GM18858 (cell line): ENCODE results near the gene NID2.

Source experiments
- ATAC-seq: cut with Tn5 transposase; IDR thresholded peaks from one replicate; pipeline ENCODE4 v1.9.1; 2021; ENCODE audit not compliant: unreplicated experiment

The NID2 gene

GRCh38 chr14:52080808-52081755 lies 12.2 kb upstream of the NID2 start:
- ATAC-seq = no peak

- ATAC-seq = no peak
Observed at GRCh38 chr14:52080158-52080800, 11.4 kb upstream of the NID2 start.

DNA sequence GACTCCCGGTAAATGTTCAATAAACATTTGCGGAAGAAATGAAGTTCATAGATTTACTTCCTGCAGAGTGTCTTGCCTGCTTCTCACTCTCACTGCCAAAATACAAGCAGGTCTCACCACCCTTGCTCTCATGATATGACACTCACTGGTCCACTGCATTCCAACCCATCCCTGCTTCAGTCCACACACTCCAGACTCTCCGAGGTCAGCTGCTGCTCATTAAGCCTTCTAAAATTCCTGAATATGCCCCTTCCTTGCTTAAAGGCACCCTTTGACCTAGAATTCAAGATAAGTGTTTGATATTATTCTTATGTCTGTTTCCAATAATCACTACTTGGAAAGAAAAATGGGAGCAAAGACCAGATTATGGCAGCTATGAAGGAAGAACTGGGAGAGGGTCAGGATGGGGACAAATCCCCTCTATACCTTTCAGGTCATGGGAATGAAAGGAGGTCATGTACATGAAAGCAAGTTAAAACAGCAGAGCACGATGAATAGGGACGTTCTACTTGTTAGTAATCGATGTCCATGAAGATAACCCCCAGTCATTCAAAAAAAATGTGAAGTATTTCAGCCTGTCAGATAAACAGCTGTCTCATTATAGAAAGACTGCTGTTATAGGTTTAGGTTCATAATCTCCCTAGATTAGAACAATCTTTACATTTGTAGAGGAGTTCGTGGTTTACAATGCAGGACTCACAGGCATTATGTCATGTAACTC lies 10.5 kb upstream of the NID2 start:
- no peak for ATAC-seq

GRCh38 chr14:52078721-52079120 lies 9.9 kb upstream of the NID2 start:
- ATAC-seq = no peak

DNA sequence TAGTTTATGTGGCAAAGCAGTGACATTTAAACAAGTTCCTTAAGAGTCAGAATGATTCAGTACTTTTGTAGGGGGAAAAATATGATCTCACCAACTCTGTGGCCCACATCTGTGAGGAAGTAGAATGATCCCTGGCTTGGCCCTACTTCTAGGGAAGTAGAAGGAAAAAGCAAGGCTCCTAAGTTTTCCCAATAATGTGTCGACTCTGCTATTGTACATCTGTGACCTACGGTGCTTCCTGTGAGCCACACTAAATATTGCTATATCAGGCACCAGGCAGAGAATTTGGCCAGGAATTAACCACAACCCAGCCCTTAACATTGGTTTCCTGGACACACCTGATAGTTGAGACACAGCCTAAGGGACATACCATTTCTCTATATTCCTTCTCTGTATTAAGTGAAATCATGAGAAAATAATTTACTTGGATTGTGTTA lies 9.3 kb upstream of the NID2 start:
- no peak for ATAC-seq

DNA sequence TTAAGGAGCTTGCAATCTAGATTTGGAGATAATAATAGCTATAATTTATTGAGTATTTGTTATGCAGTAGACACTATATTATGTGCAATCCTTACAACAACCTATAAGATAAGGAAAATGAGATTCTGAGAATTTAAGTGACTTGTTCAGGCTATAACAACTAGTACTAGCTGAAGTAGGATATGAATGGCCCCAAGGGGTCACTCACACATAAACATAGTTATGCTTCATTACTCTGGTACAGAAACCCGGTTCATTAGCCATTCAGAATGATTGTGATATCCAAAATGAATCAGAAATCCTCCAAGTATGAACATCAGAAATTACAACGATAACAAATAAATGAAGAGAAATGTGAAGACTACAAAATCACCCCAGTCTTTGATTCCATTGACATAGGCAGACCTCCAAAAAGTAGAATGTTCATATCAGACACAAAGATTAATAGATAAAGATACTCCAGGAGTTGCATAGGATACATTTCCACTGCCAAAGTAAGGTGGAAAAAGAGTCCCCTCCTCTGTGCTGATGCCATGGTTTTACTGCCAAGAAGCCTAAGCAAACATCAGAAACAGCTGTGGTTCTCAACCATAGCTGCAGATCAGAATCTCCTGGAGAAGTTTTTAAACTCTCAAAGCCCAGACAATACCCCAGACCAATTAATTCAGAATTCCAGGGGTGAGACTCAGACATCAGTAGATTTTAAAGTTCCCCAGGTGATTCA lies 8.6 kb upstream of the NID2 start:
- no peak for ATAC-seq

GRCh38 chr14:52076334-52076733 lies 7.5 kb upstream of the NID2 start:
- ATAC-seq = no peak

GRCh38 chr14:52075371-52075770 lies 6.5 kb upstream of the NID2 start:
- no peak for ATAC-seq

DNA sequence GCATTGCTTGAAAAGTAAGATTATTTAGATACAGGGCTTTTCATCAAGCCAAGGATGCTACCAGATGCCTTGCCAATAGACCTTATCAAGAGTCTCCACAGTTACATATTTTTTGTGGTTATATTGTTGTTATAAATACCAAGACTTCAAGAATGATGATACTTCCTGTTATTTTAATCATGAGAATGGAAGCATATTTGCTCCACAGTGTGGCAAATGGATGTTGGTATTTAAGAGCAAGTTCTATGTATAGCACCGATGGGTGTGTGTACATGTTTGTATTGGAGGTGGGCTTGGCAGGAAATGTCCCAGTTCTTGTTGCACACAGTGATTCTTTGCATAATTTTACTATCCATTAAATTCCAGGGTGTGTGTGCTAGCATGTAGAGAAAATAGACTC lies 4.4 kb upstream of the NID2 start:
- ATAC-seq = no peak

GRCh38 chr14:52072266-52072780 lies 3.5 kb upstream of the NID2 start:
- ATAC-seq = no peak

GRCh38 chr14:52071675-52072074 lies 2.8 kb upstream of the NID2 start:
- ATAC-seq = no peak

DNA sequence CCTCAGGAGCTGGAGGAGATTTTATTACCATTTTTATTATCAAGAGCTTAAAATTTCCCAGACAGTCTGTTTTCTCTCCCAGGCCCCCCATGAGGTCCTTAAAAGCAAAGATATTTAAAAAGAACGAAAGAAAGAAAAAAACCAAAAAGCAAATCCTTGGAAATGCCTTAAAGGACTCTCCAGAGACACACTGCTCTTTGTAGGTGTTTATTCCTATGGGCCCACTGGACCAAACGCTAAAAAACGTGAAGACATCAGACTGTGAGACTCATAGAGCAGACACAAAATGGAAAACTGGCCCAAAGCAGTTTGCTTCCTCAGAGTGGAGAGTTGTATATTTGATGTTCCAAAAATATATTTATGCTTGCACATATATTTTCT lies 1.2 kb upstream of the NID2 start:
- no peak for ATAC-seq

GRCh38 chr14:52069307-52070050 lies 620 bp upstream of the NID2 start:
- ATAC-seq = no peak

DNA sequence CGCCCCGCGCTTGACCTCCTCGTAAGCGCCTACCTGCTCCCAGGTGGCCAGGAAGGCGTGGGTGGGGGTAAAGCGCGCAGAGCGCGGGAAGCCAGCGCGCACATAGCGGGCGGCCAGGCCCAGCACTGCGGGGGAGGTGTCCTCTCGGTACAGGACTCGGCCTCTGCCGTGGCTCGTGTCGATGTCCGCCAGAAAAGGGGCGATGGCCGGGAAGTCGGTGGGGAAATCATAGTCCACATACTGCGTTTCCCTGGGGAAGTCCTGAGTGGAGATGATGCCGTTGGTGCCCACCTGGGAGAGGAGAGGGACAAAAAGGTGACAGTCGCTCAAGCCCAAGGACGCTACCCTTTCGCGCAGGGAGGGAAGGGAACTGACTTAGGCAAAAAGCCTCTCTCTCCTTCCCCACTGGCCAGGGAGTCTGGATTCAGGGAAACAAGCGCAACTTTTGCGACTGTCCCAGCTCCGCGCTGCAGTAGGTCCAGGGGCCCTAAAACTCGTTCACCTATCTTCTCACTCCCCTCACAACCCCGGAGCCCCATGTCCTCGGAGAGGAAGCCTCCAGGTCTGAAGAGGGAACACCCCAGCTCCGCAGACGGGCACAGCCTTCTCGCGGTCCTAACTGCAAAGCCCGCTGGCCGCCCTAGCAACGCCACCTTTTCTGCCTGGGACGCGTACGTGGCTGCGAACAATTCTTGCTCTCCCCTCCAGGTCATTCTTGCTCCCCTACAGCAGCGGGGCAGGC lies 815 bp downstream of the NID2 start:
- no peak for ATAC-seq

DNA sequence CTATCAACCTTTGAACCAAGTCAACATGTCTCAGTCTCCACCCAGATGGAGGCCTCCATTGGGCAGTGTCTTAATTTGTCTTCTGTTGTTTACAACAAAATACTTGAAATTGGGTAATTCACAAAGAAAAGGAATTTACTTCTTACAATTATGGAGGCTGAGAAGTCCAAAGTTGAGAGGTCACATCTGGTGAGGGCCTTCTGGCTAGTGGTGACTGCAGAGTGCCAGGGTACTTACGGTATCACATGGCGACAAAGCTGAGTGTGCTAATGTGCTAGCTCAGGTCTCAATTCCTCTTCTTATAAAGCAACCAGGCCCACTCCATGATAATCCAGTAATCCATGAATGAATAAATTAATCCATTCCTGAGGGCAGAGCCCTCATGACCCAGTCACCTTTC lies 4.7 kb downstream of the NID2 start:
- ATAC-seq = no peak

- no peak for ATAC-seq
Observed at GRCh38 chr14:52063052-52063462, 5.8 kb downstream of the NID2 start.

DNA sequence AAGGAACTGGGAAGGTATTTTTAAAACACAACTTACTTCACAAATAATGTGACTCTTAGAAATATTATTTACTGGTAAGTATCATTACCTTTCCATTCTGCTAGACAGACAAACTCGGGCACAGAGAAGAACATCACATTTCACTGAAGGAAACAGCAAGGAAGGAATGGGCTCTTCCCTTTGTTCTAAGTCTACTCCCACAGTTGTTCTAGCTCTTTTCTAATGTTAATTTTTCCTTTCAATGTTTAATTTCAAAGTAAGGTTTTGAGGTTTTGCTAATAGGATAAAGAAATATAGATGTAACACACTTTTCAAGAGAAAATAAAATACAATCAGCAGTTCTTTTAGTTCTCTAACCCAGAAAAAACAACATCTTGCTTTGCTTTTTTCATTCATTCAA lies 7.0 kb downstream of the NID2 start:
- no peak for ATAC-seq

- ATAC-seq = no peak
Observed at GRCh38 chr14:52061390-52061789, 7.5 kb downstream of the NID2 start.

DNA sequence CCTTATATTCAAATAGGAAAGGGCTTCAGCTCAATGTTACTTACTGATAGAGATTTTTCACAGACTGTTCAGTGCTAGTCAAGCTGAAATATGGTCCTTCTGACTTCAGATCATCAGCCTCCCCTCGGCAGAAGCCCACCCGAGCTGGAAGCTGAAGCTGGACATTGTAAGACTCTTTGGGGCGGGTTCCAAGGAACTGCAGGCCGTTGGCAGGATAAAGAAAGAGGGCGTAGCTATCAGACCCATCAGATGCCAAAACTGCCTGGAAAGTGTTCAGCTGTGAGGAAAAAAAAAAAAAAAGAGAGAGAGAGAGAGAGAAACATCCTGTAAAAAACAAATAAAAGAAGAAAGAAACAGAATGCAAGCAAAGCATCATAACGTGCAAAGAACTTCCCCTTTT lies 8.8 kb downstream of the NID2 start:
- no peak for ATAC-seq
